Right lobe of liver (tissue), 4 donors: ENCODE measurements around the gene SEMA5B.

ENCODE experiments used
- POLR2A ChIP-seq: fragments of 450-650 bp; IDR thresholded peaks from one replicate; pipeline ENCODE4 v1.6.1; 2017; ENCODE audit warnings: antibody characterized with exemption, mild to moderate bottlenecking
- TF ChIP-seq, protein P1 (sequence below), 4 donors: fragments of 200-600 bp in 3 of 4; fragments of 450-650 bp in 1 of 4; IDR thresholded peaks; one replicate each; pipeline versions ENCODE4 v1.5.1 to v1.8.0; 2016 to 2022; ENCODE audit warnings: antibody characterized with exemption in 4 of 4, mild to moderate bottlenecking in 2 of 4
- donor health status: DM: no; HTN: no; CAD: no.
- donor health status: DM: no; HTN: no; CAD: no.
- donor health status: DM: no; HTN: yes; CAD: no.

DNA sequence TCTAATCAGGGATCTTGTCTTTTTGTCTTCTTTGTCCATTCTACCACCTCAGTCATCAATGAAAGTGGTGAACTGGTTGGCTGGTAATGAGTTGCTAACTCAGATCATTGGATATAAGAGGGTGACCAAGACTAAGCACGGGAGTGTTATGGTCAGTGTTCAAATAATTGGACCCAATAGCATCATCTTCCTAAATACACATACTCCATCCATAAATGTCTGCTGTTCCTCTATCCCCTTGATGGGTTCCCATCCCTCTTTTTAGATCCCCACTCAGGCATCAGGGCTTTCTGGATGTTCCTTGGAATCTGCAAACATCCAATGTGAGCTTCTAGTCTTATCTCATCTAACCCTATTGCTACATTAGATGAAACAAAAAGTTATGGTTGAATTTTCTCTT lies 3.5 kb downstream of the SEMA5B start:
- no peak for TF ChIP-seq POLR2A
- TF ChIP-seq, protein P1, sequence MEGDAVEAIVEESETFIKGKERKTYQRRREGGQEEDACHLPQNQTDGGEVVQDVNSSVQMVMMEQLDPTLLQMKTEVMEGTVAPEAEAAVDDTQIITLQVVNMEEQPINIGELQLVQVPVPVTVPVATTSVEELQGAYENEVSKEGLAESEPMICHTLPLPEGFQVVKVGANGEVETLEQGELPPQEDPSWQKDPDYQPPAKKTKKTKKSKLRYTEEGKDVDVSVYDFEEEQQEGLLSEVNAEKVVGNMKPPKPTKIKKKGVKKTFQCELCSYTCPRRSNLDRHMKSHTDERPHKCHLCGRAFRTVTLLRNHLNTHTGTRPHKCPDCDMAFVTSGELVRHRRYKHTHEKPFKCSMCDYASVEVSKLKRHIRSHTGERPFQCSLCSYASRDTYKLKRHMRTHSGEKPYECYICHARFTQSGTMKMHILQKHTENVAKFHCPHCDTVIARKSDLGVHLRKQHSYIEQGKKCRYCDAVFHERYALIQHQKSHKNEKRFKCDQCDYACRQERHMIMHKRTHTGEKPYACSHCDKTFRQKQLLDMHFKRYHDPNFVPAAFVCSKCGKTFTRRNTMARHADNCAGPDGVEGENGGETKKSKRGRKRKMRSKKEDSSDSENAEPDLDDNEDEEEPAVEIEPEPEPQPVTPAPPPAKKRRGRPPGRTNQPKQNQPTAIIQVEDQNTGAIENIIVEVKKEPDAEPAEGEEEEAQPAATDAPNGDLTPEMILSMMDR (IDR thresholded peaks at IDR 0.05): no peak
